Raji (cell line): ENCODE data around the gene KIF14.

Source experiments
- POLR2A ChIP-seq: IDR thresholded peaks from 2 replicates; pipeline ENCODE4 v1.6.1; 2011; ENCODE audit warnings: low read depth, low read length, control low read depth; ENCODE audit not compliant: insufficient read depth

KIF14 gene

GRCh38 chr1:200527670-200528069, 92.9 kb downstream of the KIF14 start:
- no peak for TF ChIP-seq POLR2A

DNA sequence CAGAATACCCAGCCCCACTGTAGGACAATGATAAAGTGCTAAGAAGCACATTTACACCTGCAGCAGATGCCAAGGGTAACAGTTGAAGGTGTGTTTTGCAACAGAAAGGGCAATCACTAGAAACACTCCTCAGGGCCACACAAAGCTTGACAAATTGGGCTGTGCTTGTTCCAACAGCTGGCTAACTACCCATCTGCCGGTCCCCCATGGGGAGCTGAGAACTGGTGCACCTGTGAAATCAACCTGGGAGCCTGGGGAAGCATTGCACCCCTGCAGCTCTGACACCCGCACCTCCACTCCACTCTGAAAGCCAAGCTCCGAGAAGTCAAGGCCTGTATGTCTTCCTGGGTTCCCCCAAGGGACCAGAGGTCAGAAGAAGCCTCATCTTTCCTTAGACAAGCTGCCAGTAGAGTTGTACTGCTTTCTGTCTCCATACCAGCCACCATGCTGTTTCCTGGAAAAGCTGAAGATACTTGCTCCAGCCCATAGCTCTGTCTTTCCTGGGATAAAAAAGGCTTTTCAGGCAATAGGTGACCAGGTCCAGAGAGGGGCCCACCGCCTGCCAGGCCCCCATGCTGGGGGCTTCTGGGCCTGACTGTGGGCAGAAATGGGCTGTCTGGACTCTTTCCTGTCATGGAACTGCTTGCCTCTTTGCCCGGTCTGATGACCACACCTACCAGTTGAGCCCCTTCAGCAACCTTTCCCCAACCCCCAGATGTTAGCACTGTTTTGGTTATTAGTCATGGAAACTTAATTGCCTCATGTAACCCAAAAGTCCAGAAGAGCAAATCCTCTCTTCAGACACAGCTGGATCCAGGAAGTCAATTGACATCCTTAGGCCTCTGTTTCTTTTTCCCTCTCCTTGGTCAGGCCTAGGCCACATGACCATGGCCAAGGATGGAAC, 93.6 kb downstream of the KIF14 start:
- TF ChIP-seq POLR2A: no peak

GRCh38 chr1:200525090-200525987, 95.2 kb downstream of the KIF14 start:
- TF ChIP-seq POLR2A: no peak

GRCh38 chr1:200524092-200524491, 96.5 kb downstream of the KIF14 start:
- no peak for TF ChIP-seq POLR2A

DNA sequence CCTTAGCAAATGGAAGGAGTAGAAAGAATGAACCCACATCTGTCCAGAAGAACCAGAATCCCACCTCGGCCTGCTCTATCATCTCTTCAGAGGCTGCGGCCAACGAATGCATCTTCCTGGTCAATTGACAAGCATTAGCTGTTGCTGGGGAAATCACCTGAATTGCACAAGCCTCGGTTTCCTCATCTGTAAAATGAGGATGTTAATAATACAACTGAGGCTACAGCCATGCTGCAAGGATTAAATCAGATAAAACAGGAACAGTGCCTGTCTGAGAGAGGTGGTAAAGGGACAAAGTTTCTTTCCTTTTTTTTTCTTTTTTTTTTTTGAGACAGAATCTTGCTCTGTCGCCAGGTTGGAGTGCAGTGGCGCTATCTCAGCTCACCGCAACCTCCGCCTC, 99.8 kb downstream of the KIF14 start:
- TF ChIP-seq POLR2A: no peak

- TF ChIP-seq POLR2A: no peak
These were observed 102.0 kb downstream of the KIF14 start for GRCh38 chr1:200518524-200518923.

- no peak for TF ChIP-seq POLR2A
These were observed 108.4 kb downstream of the KIF14 start for GRCh38 chr1:200512191-200512590.

GRCh38 chr1:200510228-200510623, 110.3 kb downstream of the KIF14 start:
- no peak for TF ChIP-seq POLR2A

GRCh38 chr1:200506471-200506870, 114.1 kb downstream of the KIF14 start:
- no peak for TF ChIP-seq POLR2A

GRCh38 chr1:200505257-200505656, 115.3 kb downstream of the KIF14 start:
- TF ChIP-seq POLR2A: no peak
